Uterus (tissue), 4 donors: ENCODE results near the gene LGR6. TPM values are rescaled to one million over a fixed set of nuclear protein-coding genes. Genes with fewer than 3 reads are reported as not detected.

Experiments used
- DNase-seq, 2 donors: peaks; one replicate each; pipeline ENCODE4 v3.0.0-alpha.2; 2019 to 2020
- H3K27ac ChIP-seq, 2 donors: fragments of 200-600 bp; sonication (generic); 1 replicate in 1 of 2; 2 replicates in 1 of 2; pipeline ENCODE4 v1.5.1; 2016 to 2018
- H3K27me3 ChIP-seq, 2 donors: fragments of 200-600 bp; sonication (generic); one replicate each; pipeline ENCODE4 v1.5.1; 2018 to 2019; ENCODE audit warnings: control low read depth in 1 of 2
- H3K36me3 ChIP-seq, 2 donors: fragments of 200-600 bp; sonication (generic); one replicate each; pipeline ENCODE4 v1.5.1; 2019; ENCODE audit warnings: control low read depth in 1 of 2
- H3K4me1 ChIP-seq, 2 donors: fragments of 200-600 bp; sonication (generic); one replicate each; pipeline ENCODE4 v1.5.1; 2018 to 2019; ENCODE audit warnings: control low read depth in 1 of 2
- H3K4me3 ChIP-seq, 2 donors: fragments of 200-600 bp; sonication (generic); 1 replicate in 1 of 2; 2 replicates in 1 of 2; pipeline ENCODE4 v1.5.1; 2018 to 2019; ENCODE audit warnings: mild to moderate bottlenecking in 1 of 2
- H3K9me3 ChIP-seq, 2 donors: fragments of 200-600 bp; sonication (generic); one replicate each; pipeline ENCODE4 v1.5.1; 2019; ENCODE audit warnings: control low read depth in 1 of 2
- CTCF ChIP-seq, 4 experiments: fragments of 200-600 bp in 2 of 4; fragments of 450-650 bp in 2 of 4; sonication (generic) in 2 of 4; IDR thresholded peaks; one replicate each; pipeline ENCODE4 v1.5.1; 2016 to 2019; ENCODE audit warnings: antibody characterized with exemption in 4 of 4, mild to moderate bottlenecking in 2 of 4, moderate library complexity in 1 of 4
- POLR2A ChIP-seq, 2 donors: fragments of 450-650 bp; IDR thresholded peaks; one replicate each; pipeline ENCODE4 v1.6.1; 2016; ENCODE audit warnings: antibody characterized with exemption in 2 of 2, mild to moderate bottlenecking in 1 of 2, moderate library complexity in 1 of 2
- intact Hi-C: fragments of 100-400 bp; cut with DNase I; formaldehyde crosslinking; loops from one replicate; pipeline ENCODE4 v1.15.1; 2023; ENCODE audit warnings: low total_unique reads
- total RNA-seq, 4 donors: library from RNA; depleted of rRNA in 3 of 4; stranded (reverse); fragments of >200 nt in 3 of 4; gene quantifications; one replicate each; pipeline versions ENCODE4 v1.1.0 to v1.2.4, GENCODE V29; 2014 to 2023
- donor health status: DM: yes; HTN: yes; CAD: no.

LGR6 gene
- total RNA-seq, 4 donors from 2014 or later = 3.5 to 7.2 (median 4.0) TPM; not detected in 1

- TF ChIP-seq CTCF (IDR thresholded peaks at IDR 0.05) (no peak), POLR2A (IDR thresholded peaks at IDR 0.05) (no peak)
- Histone ChIP-seq H3K27ac (peak overlapping the region in 1 of 2 donors; percentile 29), H3K4me1 (no peaks in the 10 kb centered on the region), H3K36me3 (no peaks in the 10 kb centered on the region), H3K4me3 (no peak overlapping the region), H3K9me3 (no peaks in the 10 kb centered on the region), H3K27me3 (no peaks in the 10 kb centered on the region)
- intact Hi-C loops = no loop called here
- DNase-seq = peak; percentile 32 to 66
These were observed 25.7 kb upstream of the LGR6 start for GRCh38 chr1:202167708-202168415.

- Histone ChIP-seq H3K4me1 (no peaks in the 10 kb centered on the region), H3K9me3 (no peaks in the 10 kb centered on the region), H3K27me3 (no peaks in the 10 kb centered on the region), H3K4me3 (no peak overlapping the region), H3K27ac (no peak overlapping the region), H3K36me3 (no peaks in the 10 kb centered on the region)
- TF ChIP-seq CTCF (IDR thresholded peaks at IDR 0.05) (no peak), POLR2A (IDR thresholded peaks at IDR 0.05) (no peak)
- intact Hi-C loops = no loop called here
- no peak for DNase-seq
These were observed 24.7 kb upstream of the LGR6 start for GRCh38 chr1:202168861-202169260.

- intact Hi-C loops = no loop called here
- TF ChIP-seq CTCF (IDR thresholded peaks at IDR 0.05) (no peak), POLR2A (IDR thresholded peaks at IDR 0.05) (no peak)
- no peaks in the 10 kb centered on the region for H3K4me1 ChIP-seq
- H3K27me3 ChIP-seq = no peaks in the 10 kb centered on the region
- H3K4me3 ChIP-seq = no peak overlapping the region
- no peak overlapping the region for H3K27ac ChIP-seq
- DNase-seq = no peak
- no peaks in the 10 kb centered on the region for H3K36me3 ChIP-seq
- H3K9me3 ChIP-seq = no peaks in the 10 kb centered on the region
These were observed 22.9 kb upstream of the LGR6 start for GRCh38 chr1:202170726-202171125.

GRCh38 chr1:202171292-202172014, 22.1 kb upstream of the LGR6 start:
- no peak overlapping the region for H3K4me3 ChIP-seq
- TF ChIP-seq POLR2A (IDR thresholded peaks at IDR 0.05) (no peak), CTCF (IDR thresholded peaks at IDR 0.05) (no peak)
- intact Hi-C loops = no loop called here
- H3K27me3 ChIP-seq = no peaks in the 10 kb centered on the region
- no peaks in the 10 kb centered on the region for H3K36me3 ChIP-seq
- no peaks in the 10 kb centered on the region for H3K9me3 ChIP-seq
- no peak overlapping the region for H3K27ac ChIP-seq
- no peak for DNase-seq
- H3K4me1 ChIP-seq = no peaks in the 10 kb centered on the region

- intact Hi-C loops = no loop called here
- Histone ChIP-seq H3K4me3 (no peak overlapping the region), H3K36me3 (no peaks in the 10 kb centered on the region), H3K9me3 (no peaks in the 10 kb centered on the region), H3K27me3 (no peaks in the 10 kb centered on the region), H3K27ac (no peak overlapping the region), H3K4me1 (no peaks in the 10 kb centered on the region)
- no peak for DNase-seq
- TF ChIP-seq CTCF (IDR thresholded peaks at IDR 0.05) (no peak), POLR2A (IDR thresholded peaks at IDR 0.05) (no peak)
These were observed 21.6 kb upstream of the LGR6 start for GRCh38 chr1:202172015-202172355.
